Measurements from ENCODE around the gene EWSR1.
A peak's percentile ranks its signal among the peaks of the same experiment; 100 is the strongest.
"Not testable (repeated sequence)": the region's sequence is repeated elsewhere in the genome, so short reads cannot be mapped to it uniquely, and the experiment has no call there.

EWSR1 gene

DNA sequence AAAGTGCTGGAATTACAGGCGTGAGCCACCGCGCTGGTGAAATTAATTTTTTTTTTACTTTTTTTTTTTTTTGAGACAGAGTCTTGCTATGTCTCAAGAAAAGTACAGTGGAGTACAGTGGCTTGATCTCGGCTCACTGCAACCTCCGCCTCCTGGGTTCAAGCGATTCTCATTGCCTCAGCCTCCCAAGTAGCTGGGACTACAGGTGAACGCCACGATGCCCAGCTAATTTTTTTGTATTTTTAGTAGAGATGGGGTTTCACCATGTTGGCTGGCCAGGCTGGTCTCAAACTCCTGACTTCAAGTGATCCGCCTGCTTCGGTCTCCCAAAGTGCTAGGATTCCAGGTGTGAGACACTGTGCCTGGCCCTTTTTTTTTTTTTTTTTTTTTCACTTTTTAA lies 20.2 kb upstream of the EWSR1 start:
- not testable (repeated sequence) for DNase-seq (ENCODE audit: low spot score)

GRCh38 chr22:29251265-29251664 lies 16.8 kb upstream of the EWSR1 start:
- no peak for DNase-seq (ENCODE audit: low spot score)

- DNase-seq (ENCODE audit: low spot score), result no peak
Measured at GRCh38 chr22:29251981-29252911, 15.8 kb upstream of the EWSR1 start.

DNA sequence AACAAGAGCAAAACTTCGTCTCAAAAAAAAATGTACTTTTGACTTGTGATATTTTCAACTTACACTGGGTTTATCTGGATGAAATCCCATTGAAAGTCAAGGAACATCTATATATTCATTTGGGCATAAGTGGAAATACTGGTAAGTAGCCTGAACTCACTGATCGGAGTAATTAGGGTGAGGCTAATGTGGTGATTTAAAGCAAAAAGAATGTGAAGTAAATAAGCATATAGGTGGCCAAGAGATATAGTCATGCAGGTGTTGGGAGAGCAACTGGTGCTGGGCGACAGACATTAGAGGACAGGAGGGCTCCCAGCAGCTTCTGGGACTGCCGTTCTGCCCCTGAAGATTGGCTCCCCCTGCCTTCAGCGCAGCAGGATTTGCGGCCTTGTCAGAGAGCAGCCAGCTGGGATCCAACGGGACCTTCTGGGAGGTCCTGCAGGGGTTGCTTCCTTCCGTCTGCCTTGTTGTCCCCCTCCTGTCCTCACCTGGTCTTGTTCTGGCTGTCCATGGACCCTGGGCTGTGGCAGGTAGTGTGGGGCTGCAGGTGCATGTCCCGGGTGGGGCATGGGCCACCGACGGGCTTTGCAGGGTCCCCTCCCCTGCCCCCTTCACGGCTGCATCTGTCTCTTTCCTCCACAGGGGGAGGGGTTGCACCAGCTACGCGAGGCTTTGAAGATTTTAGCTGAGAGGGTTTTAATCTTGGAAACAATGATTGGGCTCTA lies 14.3 kb upstream of the EWSR1 start:
- DNase-seq (ENCODE audit: low spot score), result no peak

GRCh38 chr22:29254286-29254660 lies 13.8 kb upstream of the EWSR1 start:
- DNase-seq (ENCODE audit: low spot score), result no peak

DNA sequence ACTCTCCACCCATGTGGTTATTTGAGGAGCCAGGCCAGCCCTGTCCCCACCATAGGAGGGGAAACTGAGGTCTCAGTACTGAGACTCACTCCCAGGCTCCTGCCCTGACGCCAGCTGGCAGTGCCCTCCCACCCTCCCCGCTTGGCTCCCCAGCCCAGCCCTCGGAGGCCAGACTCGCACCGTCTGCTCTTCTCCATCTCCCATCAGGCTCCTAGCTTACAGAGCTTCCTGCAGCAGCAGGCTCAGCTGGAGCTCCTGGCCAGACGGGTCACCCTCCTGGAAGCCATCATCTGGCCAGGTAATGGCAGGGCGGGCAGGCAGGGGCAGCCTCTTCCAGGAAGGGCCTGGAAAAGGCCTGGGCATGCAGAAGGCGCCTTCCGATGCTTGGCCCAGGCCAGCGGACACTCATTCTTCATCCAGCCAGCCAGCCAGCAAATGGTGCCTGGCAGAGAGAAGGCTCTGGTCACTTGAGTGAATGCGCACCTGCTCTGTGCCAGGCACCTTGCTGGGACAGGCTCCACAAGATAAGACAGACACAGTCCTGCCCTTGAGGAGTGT lies 12.9 kb upstream of the EWSR1 start:
- no peak for DNase-seq (ENCODE audit: low spot score)

GRCh38 chr22:29256606-29257325 lies 11.3 kb upstream of the EWSR1 start:
- no peak for DNase-seq (ENCODE audit: low spot score)

GRCh38 chr22:29257751-29258181 lies 10.3 kb upstream of the EWSR1 start:
- no peak for DNase-seq (ENCODE audit: low spot score)

DNA sequence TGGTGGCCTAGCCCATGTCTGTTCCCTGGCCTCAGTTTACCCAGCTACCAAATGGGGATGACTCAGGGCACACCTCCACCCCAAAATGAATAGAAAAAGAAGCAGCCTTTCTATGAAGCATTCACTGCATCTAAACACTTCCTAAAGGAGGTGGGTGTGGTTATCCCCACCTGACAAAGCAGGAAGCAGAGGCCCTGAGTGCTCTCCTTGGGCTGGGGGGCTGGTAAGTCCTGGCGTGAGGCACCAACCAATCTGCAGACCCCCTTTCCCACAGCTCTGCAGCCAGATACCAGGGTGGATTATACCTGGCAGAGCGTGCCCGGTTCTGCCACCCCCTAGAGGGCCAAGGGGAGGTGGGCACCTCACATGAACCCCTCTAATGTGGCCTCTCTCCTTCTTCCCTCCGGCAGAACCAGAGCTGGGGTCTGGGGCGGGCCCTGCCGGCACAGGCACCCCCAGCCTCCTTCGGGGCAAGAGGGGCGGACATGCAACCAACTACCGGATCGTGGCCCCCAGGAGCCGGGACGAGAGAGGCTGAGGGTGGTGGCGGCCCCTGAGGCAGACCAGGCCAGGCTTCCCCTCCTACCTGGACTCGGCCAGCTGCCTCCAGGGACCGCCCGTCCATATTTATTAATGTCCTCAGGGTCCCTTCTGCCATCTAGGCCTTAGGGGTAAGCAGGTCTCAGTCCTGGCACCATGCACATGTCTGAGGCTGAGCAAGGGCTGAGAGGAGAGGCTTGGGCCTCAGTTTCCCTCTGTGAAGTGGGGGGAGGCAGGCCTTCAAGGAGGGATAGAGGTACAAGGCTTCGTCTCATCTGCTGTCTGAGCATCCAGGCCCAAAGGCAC lies 9.4 kb upstream of the EWSR1 start:
- DNase-seq (ENCODE audit: low spot score), result no peak

DNA sequence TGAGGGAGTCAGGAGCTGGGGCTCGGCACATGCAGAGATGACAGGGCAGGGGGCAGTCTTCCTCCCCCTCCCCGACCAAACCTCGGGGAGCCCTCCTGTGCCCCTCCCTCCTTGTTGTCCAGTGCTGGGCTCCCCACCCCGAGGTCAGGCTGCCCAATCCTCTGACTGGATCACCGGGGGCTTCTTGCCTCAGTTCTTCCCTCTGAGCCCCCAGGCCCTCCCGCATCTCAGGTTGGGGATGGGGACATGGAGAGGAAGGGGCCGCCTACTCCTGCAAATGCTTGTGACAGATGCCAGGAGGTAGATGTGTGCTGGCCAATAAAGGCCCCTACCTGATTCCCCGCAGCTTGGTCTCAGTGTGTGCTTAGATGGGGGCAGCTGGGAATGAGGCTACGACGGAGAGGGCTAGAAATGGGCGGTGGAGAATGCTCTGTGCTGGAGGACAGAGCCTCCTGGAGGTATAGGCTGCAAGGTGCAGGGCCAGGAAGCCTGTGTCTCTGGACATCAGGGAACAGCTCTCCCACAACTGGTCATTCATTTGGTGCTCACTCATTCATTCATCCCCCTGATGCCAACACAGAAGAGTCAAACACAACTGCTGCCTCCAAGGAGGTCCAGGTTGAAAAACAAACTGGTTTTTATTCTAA lies 8.7 kb upstream of the EWSR1 start:
- no peak for DNase-seq (ENCODE audit: low spot score)

DNA sequence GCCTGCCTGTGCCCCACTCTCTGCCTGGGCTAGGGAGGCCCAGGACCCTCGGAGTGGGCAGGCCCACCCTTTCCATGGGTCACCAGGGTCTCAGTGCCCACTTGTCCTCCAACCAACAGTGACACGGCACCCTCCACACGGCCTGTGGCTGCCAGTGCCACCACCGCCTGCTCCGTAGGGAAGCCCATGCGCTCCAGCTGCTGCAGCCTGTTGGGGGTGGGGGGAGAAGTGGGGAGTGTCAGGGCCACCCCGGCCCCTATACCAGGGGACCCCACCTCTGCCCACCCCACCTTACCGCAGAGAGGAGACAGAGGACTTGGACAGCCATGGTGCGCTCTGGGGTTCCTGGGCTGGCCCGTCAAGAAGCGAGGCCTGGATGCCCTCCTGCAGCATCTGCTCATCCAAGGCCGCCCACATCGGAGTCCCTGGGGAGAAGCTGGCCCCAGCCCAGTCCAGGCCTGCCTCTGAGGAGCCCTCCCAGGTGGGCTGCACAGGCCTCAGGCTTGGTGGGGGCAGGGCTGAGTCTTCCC lies 8.0 kb upstream of the EWSR1 start:
- no peak for DNase-seq (ENCODE audit: low spot score)

- no peak for DNase-seq (ENCODE audit: low spot score)
Measured at GRCh38 chr22:29260601-29261315, 7.3 kb upstream of the EWSR1 start.

DNA sequence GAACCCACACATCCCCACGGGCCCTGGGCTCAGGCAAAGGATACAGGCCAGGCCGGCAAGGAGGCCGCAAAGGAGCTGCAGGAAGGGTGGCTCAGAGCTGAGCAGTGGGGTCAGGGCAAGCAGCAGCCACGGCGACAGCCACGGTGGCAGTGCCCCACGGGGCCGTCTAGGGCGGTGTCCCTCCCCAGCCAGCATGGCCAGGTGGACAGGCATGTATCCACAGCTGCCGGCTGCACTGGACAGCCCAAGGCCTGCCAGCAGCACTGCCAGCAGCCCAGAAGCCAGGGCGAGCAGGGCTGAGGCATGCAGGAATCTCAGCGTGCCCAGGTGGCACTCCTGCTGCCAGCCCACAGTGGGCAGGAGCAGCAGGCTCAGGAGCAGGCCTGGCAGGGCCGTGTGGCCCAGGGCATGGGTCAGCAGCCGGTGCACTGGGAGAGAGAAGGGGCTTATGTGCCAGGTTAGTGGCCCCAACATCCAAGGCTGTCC lies 4.2 kb upstream of the EWSR1 start:
- DNase-seq (ENCODE audit: low spot score), result no peak

- no peak for DNase-seq (ENCODE audit: low spot score)
Measured at GRCh38 chr22:29265305-29265704, 2.8 kb upstream of the EWSR1 start.

DNA sequence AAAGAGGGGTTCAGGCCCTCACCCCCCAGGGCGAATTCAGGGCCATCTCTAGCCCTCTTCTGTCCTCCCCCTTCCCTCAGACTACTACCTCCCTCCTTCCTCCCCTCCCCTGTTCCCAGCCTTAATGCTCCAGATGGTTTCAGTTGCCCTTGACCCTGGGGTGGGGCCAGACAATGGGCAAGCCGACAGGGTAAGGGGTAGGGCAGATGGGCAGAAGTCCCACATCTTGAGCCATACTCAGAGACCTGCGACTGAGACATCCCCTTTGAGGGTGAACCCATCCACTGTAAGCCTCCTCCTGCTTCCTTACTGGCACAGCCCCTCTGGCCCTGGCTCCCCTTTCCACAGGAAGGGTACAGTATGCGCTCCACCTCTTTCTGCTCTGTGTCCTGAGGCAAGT lies 2.1 kb upstream of the EWSR1 start:
- no peak for DNase-seq (ENCODE audit: low spot score)

GRCh38 chr22:29266564-29267461 lies 1.3 kb upstream of the EWSR1 start:
- DNase-seq (ENCODE audit: low spot score), result no peak

- no peak for DNase-seq (ENCODE audit: low spot score)
Measured at GRCh38 chr22:29267462-29267857, 608 bp upstream of the EWSR1 start.

GRCh38 chr22:29268511-29269229 lies 602 bp downstream of the EWSR1 start:
- peak; percentile 87 for DNase-seq (ENCODE audit: low spot score)
